Measurements from ENCODE around the gene GPR146.

The GPR146 gene

GRCh38 chr7:1045069-1046063 lies 1.0 kb downstream of the GPR146 start:
- no peak for DNase-seq

GRCh38 chr7:1046722-1047679 lies 2.7 kb downstream of the GPR146 start:
- no peak for DNase-seq

GRCh38 chr7:1049006-1049741 lies 4.8 kb downstream of the GPR146 start:
- no peak for DNase-seq

- DNase-seq, result no peak
These were observed 5.5 kb downstream of the GPR146 start for GRCh38 chr7:1049801-1050200.

- no peak for DNase-seq
These were observed 6.0 kb downstream of the GPR146 start for GRCh38 chr7:1050254-1050906.

GRCh38 chr7:1050956-1051690 lies 6.8 kb downstream of the GPR146 start:
- DNase-seq, result no peak

GRCh38 chr7:1052031-1052818 lies 7.9 kb downstream of the GPR146 start:
- DNase-seq, result no peak

GRCh38 chr7:1053002-1053411 lies 8.7 kb downstream of the GPR146 start:
- no peak for DNase-seq

- no peak for DNase-seq
These were observed 9.5 kb downstream of the GPR146 start for GRCh38 chr7:1053816-1054370.

- no peak for DNase-seq
These were observed 10.1 kb downstream of the GPR146 start for GRCh38 chr7:1054438-1054837.

- no peak for DNase-seq
These were observed 10.6 kb downstream of the GPR146 start for GRCh38 chr7:1054861-1055450.

- no peak for DNase-seq
These were observed 11.2 kb downstream of the GPR146 start for GRCh38 chr7:1055491-1055955.

- no peak for DNase-seq
These were observed 11.8 kb downstream of the GPR146 start for GRCh38 chr7:1055956-1056784.

GRCh38 chr7:1056785-1057410 lies 12.6 kb downstream of the GPR146 start:
- no peak for DNase-seq

GRCh38 chr7:1057416-1058291 lies 13.3 kb downstream of the GPR146 start:
- DNase-seq, result no peak

- no peak for DNase-seq
These were observed 14.0 kb downstream of the GPR146 start for GRCh38 chr7:1058311-1058710.

- no peak for DNase-seq
These were observed 14.5 kb downstream of the GPR146 start for GRCh38 chr7:1058821-1059199.
